WTC11 (cell line): ENCODE data around the gene EPDR1.
"Not testable (repeated sequence)": the region's sequence is repeated elsewhere in the genome, so short reads cannot be mapped to it uniquely, and the experiment has no call there.

Experiments
- ETV6 ChIP-seq: sonication (generic); formaldehyde crosslinking; IDR thresholded peaks from 2 replicates; pipeline ENCODE4 v1.8.1; 2022; ENCODE audit warnings: mild to moderate bottlenecking, missing genetic modification reagents
- TF ChIP-seq, protein P1 (sequence below): fragments of 200-600 bp; IDR thresholded peaks from 2 replicates; pipeline ENCODE4 v1.8.0; 2022; ENCODE audit warnings: antibody characterized with exemption

DNA sequence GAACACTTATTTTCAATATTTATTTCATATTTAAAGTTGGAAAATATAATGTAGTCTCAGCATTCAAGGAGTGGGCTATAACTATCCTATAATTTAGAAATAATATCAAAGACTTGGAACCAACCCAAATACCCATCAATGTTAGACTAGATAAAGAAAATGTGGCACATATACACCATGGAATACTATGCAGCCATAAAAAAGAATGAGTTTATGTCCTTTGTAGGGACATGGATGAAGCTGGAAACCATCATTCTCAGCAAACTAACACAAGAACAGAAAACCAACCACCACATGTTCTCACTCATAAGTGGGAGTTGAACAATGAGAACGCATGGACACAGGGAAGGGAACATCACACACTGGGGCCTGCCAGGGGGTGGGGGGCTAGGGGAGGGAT, 33.8 kb downstream of the EPDR1 start:
- TF ChIP-seq, protein P1, sequence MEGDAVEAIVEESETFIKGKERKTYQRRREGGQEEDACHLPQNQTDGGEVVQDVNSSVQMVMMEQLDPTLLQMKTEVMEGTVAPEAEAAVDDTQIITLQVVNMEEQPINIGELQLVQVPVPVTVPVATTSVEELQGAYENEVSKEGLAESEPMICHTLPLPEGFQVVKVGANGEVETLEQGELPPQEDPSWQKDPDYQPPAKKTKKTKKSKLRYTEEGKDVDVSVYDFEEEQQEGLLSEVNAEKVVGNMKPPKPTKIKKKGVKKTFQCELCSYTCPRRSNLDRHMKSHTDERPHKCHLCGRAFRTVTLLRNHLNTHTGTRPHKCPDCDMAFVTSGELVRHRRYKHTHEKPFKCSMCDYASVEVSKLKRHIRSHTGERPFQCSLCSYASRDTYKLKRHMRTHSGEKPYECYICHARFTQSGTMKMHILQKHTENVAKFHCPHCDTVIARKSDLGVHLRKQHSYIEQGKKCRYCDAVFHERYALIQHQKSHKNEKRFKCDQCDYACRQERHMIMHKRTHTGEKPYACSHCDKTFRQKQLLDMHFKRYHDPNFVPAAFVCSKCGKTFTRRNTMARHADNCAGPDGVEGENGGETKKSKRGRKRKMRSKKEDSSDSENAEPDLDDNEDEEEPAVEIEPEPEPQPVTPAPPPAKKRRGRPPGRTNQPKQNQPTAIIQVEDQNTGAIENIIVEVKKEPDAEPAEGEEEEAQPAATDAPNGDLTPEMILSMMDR, result not testable (repeated sequence)
- TF ChIP-seq ETV6 (CRISPR knock-in tag), result not testable (repeated sequence)
